ENCODE data around the gene KRTAP9-7.
A peak's percentile ranks its signal among the peaks of the same experiment; 100 is the strongest.

KRTAP9-7 gene

GRCh38 chr17:41318231-41318630, 42.7 kb downstream of the KRTAP9-7 start:
- no peak for TF ChIP-seq CTCF (IDR thresholded peaks at IDR 0.05)
- DNase-seq: no peak
- Mint-ChIP-seq H3K4me3 (no peak overlapping the region), H3K36me3 (ENCODE audit: low read depth) (peaks cover 5% of the 10 kb centered on the region), H3K4me1 (peaks cover 9% of the 10 kb centered on the region), H3K27me3 (ENCODE audit: low read depth, poor library complexity) (peaks cover 15% of the 10 kb centered on the region), H3K9me3 (peaks cover 26% of the 10 kb centered on the region), H3K27ac (no peak overlapping the region)

- Mint-ChIP-seq H3K36me3 (ENCODE audit: low read depth) (peaks cover 5% of the 10 kb centered on the region), H3K27ac (no peak overlapping the region), H3K27me3 (ENCODE audit: low read depth, poor library complexity) (peaks cover 6% of the 10 kb centered on the region), H3K9me3 (peaks cover 26% of the 10 kb centered on the region), H3K4me1 (peaks cover 9% of the 10 kb centered on the region), H3K4me3 (no peak overlapping the region)
- DNase-seq: no peak
- TF ChIP-seq CTCF (IDR thresholded peaks at IDR 0.05): peak; percentile 82
These were observed 46.8 kb downstream of the KRTAP9-7 start for GRCh38 chr17:41322094-41322902.

DNA sequence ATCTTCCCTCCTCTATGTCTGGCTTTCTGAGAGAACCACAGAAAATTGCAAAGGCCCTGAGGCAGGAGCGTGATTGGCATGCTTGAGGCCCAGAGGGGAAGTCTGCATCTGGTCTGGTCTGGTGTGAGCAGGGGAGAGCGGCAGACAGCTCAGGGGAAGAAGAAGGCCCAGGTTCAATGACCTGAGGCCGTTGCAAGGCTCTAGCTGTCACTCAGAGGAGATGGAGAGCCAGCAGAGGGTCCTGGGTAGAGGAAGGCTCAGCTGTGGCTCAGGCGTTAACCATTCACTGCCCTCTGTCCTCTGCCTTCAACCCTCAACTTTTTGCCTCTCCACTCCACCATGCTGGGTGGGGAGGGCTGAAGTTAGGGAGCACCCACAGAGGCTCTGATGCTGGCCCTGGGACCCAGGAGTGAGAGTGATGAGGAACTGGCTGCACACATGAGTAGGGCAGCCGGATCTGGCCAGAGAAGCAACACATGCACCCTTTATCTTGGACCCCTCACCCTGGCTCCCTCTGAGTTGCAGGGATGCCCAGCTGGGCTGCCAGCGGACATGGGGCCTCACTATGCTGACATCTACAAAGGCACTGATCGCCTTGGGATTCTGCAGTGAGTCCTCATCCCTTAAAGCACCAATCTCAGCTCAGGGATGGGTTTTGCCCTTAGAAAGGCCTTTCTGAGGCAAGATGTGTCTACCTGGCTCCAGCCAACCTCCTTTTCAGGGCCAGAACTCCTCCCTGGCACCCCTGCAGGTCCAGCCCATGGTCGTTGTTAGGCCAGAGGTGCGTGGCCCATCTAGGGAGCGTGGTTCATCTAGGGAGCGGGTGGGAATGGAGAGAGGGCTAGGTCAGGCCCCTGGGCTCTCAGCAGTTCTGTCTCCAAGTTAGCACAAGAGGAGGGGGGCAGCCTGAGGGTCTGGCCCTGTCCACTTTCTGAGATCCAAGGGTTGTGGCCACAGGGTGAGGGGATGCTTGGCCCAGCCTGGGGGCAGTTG, 47.7 kb downstream of the KRTAP9-7 start:
- no peak overlapping the region for H3K4me3 Mint-ChIP-seq
- no peak overlapping the region for H3K27ac Mint-ChIP-seq
- peaks cover 6% of the 10 kb centered on the region for H3K27me3 Mint-ChIP-seq (ENCODE audit: low read depth, poor library complexity)

DNA sequence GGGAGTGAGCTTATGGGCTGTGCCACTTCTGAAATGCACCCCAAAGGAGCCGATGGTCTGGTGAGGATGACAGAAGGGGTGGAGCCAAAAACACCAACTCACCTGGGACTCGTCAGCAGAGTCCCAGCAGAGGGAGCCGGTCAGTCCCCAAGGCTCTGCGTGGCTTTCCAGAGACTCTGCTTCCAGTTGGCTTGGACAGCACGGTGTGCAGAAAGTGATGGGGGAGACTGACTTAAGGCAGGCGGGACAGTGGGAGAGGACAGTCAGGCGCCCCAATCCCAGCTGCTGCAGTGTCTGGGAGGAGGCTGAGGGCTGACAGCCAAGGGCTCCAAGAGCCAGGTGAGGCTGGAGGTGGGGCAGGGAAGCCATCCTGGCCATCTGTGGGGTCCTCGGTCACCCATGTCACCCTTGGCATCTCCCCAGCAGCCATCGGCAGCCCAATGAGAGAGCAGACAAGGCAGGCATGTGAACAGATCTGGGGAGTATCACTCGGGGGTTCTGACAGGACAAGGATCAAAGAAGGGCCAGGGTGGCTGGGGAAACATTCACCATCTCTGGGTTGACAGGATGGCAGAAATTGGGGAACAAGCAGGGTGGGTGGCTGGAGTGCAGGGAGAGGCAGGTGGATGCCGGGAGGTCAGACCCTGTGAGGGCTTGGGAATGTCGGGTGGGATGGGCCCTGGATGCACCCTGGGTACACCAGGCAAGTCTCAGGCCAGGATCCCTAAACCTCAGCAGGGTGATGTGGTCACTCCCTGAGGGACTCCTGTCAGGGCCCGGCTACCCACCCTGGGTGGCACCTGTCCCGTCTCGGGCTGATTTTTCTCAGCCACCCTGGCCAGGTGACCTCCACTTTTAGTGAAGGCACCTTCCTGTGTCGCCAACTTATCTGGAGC, 48.9 kb downstream of the KRTAP9-7 start:
- H3K27ac Mint-ChIP-seq: no peak overlapping the region
- H3K4me1 Mint-ChIP-seq: peaks cover 9% of the 10 kb centered on the region
- peaks cover 6% of the 10 kb centered on the region for H3K27me3 Mint-ChIP-seq (ENCODE audit: low read depth, poor library complexity)
- peaks cover 16% of the 10 kb centered on the region for H3K9me3 Mint-ChIP-seq
- H3K36me3 Mint-ChIP-seq (ENCODE audit: low read depth): peaks cover 5% of the 10 kb centered on the region
- DNase-seq: no peak
- H3K4me3 Mint-ChIP-seq: no peak overlapping the region
- TF ChIP-seq CTCF (IDR thresholded peaks at IDR 0.05): peak; percentile 8

More for the DNA sequence above, 47.7 kb downstream of the KRTAP9-7 start:
- TF ChIP-seq CTCF (IDR thresholded peaks at IDR 0.05): no peak
- Mint-ChIP-seq H3K4me1 (peaks cover 9% of the 10 kb centered on the region), H3K36me3 (ENCODE audit: low read depth) (peaks cover 5% of the 10 kb centered on the region), H3K9me3 (peaks cover 25% of the 10 kb centered on the region)
- no peak for DNase-seq

DNA sequence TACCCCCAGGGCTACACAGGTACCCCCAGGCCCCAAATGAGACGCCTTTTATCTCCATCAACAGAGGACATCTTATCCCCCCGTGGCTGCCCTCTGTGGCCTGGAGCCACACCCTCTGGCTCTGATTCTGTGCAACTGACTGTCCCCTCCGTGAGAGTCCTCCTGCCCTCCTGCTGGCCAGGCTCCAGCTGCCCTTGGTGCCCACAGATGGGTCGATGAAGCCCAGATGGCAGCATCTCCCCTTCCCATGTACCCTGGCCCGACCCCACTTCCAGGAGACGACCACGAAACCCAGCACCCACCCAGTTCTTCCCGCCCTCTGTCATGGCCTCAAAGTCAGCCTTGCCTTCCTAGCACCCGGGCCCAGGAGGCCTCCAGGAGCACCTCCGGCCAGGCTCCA, 49.6 kb downstream of the KRTAP9-7 start:
- no peak overlapping the region for H3K27ac Mint-ChIP-seq
- H3K36me3 Mint-ChIP-seq (ENCODE audit: low read depth): peaks cover 1% of the 10 kb centered on the region

More for the DNA sequence above, 49.6 kb downstream of the KRTAP9-7 start:
- Mint-ChIP-seq H3K9me3 (peaks cover 9% of the 10 kb centered on the region), H3K27me3 (ENCODE audit: low read depth, poor library complexity) (peaks cover 3% of the 10 kb centered on the region), H3K4me1 (peaks cover 9% of the 10 kb centered on the region), H3K4me3 (no peak overlapping the region)
- no peak for TF ChIP-seq CTCF (IDR thresholded peaks at IDR 0.05)
- DNase-seq: no peak

Measured in nephron progenitor cell (in vitro differentiated cells).